ENCODE measurements around the gene DENND2A. TPM values are rescaled to one million over a fixed set of nuclear protein-coding genes. Genes with fewer than 3 reads are reported as not detected.
A peak's percentile ranks its signal among the peaks of the same experiment; 100 is the strongest.

Gene DENND2A
- total RNA-seq, 2 donors from 2014 or later, result 9.6 to 19.0 TPM

- no peak for DNase-seq
- ATAC-seq, result no peak
- intact Hi-C loops (cut with DNase I), result no loop called here
These were observed 35.9 kb downstream of the DENND2A start for GRCh38 chr7:140604760-140605159.

GRCh38 chr7:140604076-140604475, 36.5 kb downstream of the DENND2A start:
- no peak for ATAC-seq
- intact Hi-C loops (cut with DNase I), result no loop called here
- DNase-seq, result no peak

- intact Hi-C loops (cut with DNase I), result no loop called here
- ATAC-seq (no peak), DNase-seq (no peak)
These were observed 38.9 kb downstream of the DENND2A start for GRCh38 chr7:140601566-140602174.

GRCh38 chr7:140600341-140600740, 40.3 kb downstream of the DENND2A start:
- DNase-seq, result no peak
- ATAC-seq, result no peak
- intact Hi-C loops (cut with DNase I), result no loop called here

- intact Hi-C loops (cut with DNase I), result no loop called here
- DNase-seq (peak; percentile 40), ATAC-seq (peak; percentile 46 to 67)
These were observed 43.1 kb downstream of the DENND2A start for GRCh38 chr7:140597428-140597949.

- intact Hi-C loops (cut with DNase I), result no loop called here
- ATAC-seq (peak; percentile 31 to 65), DNase-seq (no peak)
These were observed 43.8 kb downstream of the DENND2A start for GRCh38 chr7:140596519-140597427.

GRCh38 chr7:140595468-140596092, 45.0 kb downstream of the DENND2A start:
- ATAC-seq (peak in 1 of 2 donors; percentile 46), DNase-seq (no peak)
- intact Hi-C loops (cut with DNase I), result no loop called here

GRCh38 chr7:140594131-140594691, 46.4 kb downstream of the DENND2A start:
- intact Hi-C loops (cut with DNase I), result no loop called here
- DNase-seq, result peak; percentile 38
- ATAC-seq, result peak in 1 of 2 donors; percentile 24

- ATAC-seq, result no peak
- intact Hi-C loops (cut with DNase I), result no loop called here
- DNase-seq, result no peak
These were observed 47.0 kb downstream of the DENND2A start for GRCh38 chr7:140593672-140593982.

- DNase-seq (no peak), ATAC-seq (no peak)
- intact Hi-C loops (cut with DNase I), result no loop called here
These were observed 47.5 kb downstream of the DENND2A start for GRCh38 chr7:140592964-140593671.

- DNase-seq, result no peak
- intact Hi-C loops (cut with DNase I), result no loop called here
- ATAC-seq, result no peak
These were observed 49.3 kb downstream of the DENND2A start for GRCh38 chr7:140591180-140591902.

GRCh38 chr7:140587243-140587642, 53.4 kb downstream of the DENND2A start:
- ATAC-seq (no peak), DNase-seq (no peak)
- intact Hi-C loops (cut with DNase I), result no loop called here

- intact Hi-C loops (cut with DNase I), result no loop called here
- peak in 1 of 2 donors; percentile 57 for ATAC-seq
- DNase-seq, result no peak
These were observed 54.1 kb downstream of the DENND2A start for GRCh38 chr7:140586516-140586915.

GRCh38 chr7:140585333-140585732, 55.3 kb downstream of the DENND2A start:
- no peak for ATAC-seq
- intact Hi-C loops (cut with DNase I), result no loop called here
- no peak for DNase-seq

- intact Hi-C loops (cut with DNase I), result no loop called here
- DNase-seq (no peak), ATAC-seq (no peak)
These were observed 56.3 kb downstream of the DENND2A start for GRCh38 chr7:140584195-140584851.

- intact Hi-C loops (cut with DNase I), result no loop called here
- peak in 1 of 2 donors; percentile 12 for ATAC-seq
- DNase-seq, result no peak
These were observed 59.2 kb downstream of the DENND2A start for GRCh38 chr7:140581411-140581810.

- intact Hi-C loops (cut with DNase I), result no loop called here
- ATAC-seq, result no peak
These were observed 63.0 kb downstream of the DENND2A start for GRCh38 chr7:140577651-140578050.

GRCh38 chr7:140576589-140576988, 64.0 kb downstream of the DENND2A start:
- no peak for DNase-seq
- ATAC-seq, result no peak
- intact Hi-C loops (cut with DNase I), result no loop called here

More at GRCh38 chr7:140577651-140578050, 63.0 kb downstream of the DENND2A start:
- DNase-seq, result no peak
